ENCODE data around the gene SMCR8. TPM values are rescaled to one million over a fixed set of nuclear protein-coding genes. Genes with fewer than 3 reads are reported as not detected.
"Not testable (repeated sequence)": the region's sequence is repeated elsewhere in the genome, so short reads cannot be mapped to it uniquely, and the experiment has no call there.

The SMCR8 gene
- polyA plus RNA-seq (ENCODE audit: insufficient read length), result 17.2 TPM
- long read RNA-seq, donor 1, full-length matches to known transcripts, result 9 of 137 reads
- long read RNA-seq, donor 1, partial matches to known transcripts, result 114 of 137 reads
- long read RNA-seq, donor 1, other reads (novel, unspliced or antisense), result 14 of 137 reads
- long read RNA-seq, donor 2, full-length matches to known transcripts, result 3 of 3 reads
- long read RNA-seq, donor 2, partial matches to known transcripts, result 0 of 3 reads
- long read RNA-seq, donor 2, other reads (novel, unspliced or antisense), result 0 of 3 reads
- long read RNA-seq, donor 3, full-length matches to known transcripts, result 1 of 26 reads
- long read RNA-seq, donor 3, partial matches to known transcripts, result 11 of 26 reads
- long read RNA-seq, donor 3, other reads (novel, unspliced or antisense), result 14 of 26 reads
- long read RNA-seq, donor 4, result 0 reads
- long read RNA-seq, donor 5, full-length matches to known transcripts, result 7 of 7 reads
- long read RNA-seq, donor 5, partial matches to known transcripts, result 0 of 7 reads
- long read RNA-seq, donor 5, other reads (novel, unspliced or antisense), result 0 of 7 reads
- long read RNA-seq, donor 6, full-length matches to known transcripts, result 8 of 8 reads
- long read RNA-seq, donor 6, partial matches to known transcripts, result 0 of 8 reads
- long read RNA-seq, donor 6, other reads (novel, unspliced or antisense), result 0 of 8 reads
- long read RNA-seq, donor 7, full-length matches to known transcripts, result 11 of 34 reads
- long read RNA-seq, donor 7, partial matches to known transcripts, result 23 of 34 reads
- long read RNA-seq, donor 7, other reads (novel, unspliced or antisense), result 0 of 34 reads
- long read RNA-seq, donor 8, full-length matches to known transcripts, result 2 of 12 reads
- long read RNA-seq, donor 8, partial matches to known transcripts, result 0 of 12 reads
- long read RNA-seq, donor 8, other reads (novel, unspliced or antisense), result 10 of 12 reads

DNA sequence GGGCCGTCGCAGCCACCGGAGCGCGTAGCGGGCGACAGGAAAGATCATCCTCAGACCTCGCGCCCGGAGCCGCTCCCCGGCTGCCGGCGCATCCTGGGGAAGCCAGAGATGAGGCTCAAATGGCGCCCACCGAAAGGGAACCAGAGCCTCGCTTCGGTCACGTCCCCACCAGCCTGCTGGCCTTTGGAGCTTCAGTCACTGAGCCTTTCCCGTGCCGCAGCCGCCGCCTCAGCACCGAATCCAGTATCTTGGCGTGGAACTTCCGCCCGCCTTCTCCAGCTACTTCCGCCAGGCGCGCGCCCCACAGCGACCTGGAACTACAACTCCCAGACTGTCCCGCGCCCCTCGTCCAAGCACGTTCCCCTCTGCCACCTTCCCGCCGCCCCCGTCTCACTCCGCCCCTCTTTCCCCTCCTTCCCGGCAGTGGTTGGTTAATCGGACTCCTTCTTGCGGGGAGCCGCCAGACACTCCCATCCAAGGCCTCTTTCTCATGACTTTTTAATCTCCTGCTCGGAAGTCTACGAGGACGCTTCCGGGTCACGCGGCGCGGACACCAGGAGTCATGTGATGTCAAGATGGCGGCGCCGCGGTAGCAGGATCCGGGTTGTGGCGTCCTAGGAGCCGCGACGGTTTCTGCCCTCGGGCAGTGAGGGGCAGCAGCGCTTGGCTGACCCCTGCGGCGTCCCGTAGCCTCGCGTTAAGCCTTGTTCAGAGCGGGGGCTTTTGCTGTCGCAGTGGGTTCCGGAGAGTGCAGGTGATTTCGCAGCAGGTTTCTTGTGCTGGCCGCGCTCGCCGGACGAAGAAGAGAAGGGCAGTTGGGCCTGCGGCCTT lies at the start of gene SMCR8, which contains the start of gene TOP3A:
Gene SMCR8, plus strand, starts transcription at position 563 of the 831 bp plus-strand sequence. CDS start 497 bp downstream, outside the sequence.
Gene TOP3A, minus strand, starts transcription at position 264 of the 831 bp plus-strand sequence. Its CDS starts 216 bp downstream, at position 48.
- peak; percentile 97 for DNase-seq

DNA sequence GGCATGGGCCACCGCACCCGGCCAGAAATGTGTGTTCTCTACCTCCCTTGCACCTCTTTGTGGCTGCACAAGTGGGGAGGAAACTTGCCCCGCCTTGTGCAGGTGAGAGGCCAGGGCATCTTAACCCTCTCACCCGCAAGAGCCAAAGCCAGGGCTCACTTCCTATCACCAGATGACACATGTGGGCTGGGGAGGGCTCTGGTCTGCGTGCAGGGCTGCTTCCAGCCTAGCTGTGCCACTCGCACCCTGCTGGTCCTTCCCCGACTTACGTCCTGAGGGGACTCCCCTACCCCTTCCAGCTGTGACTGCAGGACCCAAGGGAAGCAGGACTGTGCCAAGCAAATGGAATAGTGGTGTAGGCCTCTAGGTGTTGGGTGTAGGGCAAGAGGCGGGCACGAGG lies 47.7 kb upstream of the SMCR8 start:
- no peak for DNase-seq

GRCh38 chr17:18267927-18268711 lies 47.0 kb upstream of the SMCR8 start:
- no peak for DNase-seq

DNA sequence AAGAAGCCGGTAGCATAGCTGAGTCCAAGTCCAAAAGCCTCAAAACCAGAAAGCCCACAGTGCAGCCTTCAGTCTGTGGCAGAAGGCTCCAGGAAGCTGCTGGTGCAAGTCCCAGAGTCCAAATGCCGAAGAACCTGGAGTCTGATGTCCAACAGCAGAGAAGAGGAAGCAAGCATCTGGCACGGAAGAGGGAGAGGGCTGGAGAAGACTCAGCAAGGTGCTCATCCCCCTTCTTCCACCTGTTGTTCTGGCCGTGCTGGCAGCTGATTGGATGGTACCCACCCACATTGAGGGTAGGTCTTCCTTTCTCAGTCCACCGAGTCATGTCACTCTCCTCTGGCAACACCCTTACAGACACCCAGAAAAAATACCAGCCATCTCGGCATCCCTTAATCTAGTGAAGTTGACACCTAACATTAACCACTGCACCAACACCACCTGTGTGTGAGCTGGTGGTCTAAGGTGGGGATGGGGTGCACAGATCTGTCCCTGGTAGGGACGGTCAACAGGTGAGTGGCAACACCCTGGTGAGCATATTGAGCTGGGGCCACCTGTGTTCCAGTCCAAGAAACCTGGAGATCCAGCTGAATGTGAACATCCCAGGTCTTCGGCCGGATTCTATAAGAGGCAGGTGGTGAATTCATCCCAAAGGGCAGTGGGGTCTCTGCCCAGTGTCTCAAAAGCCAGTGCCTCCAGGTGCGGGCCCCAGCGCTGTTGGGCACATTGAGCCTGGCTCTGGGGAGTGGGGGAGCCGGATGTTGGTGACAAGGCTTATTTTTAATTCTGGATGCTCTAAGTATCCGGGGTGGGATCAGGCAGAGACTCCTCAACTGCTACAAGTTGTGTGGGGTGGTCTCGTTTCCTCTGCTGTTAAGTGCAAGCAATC lies 44.8 kb upstream of the SMCR8 start:
- DNase-seq, result no peak

- no peak for DNase-seq
Observed at GRCh38 chr17:18277076-18277475, 38.0 kb upstream of the SMCR8 start.

- DNase-seq, result no peak
Observed at GRCh38 chr17:18278867-18279266, 36.2 kb upstream of the SMCR8 start.

- DNase-seq, result no peak
Observed at GRCh38 chr17:18280249-18280648, 34.8 kb upstream of the SMCR8 start.

DNA sequence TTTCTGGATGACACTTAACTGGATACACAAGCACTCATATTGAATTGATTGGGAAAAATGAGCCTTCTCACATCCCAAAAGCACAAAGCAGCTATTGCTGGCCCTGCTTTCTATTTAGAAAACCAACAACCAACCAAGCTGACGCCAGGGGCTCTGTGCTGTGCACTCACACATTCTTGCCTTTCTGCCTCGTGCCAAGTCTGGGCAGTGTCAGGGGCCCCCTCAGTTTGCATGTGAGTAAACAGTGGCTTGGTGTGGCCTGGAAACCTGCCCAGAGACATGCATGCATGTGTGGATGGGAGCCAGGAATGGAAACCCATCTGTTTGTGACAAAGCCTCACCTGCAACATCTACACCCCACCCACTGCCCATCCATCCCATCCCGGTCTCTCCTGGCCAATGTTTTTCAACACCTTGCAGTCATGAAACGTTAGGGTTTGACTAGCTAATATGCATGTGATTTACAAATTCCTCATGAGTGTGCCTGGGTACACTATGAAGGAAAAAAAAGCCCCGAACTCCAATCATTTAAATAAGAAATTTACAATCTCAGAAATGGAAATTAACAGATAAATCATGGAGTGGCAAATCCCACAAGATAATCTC lies 34.2 kb upstream of the SMCR8 start:
- DNase-seq, result no peak

- no peak for DNase-seq
Observed at GRCh38 chr17:18281788-18282187, 33.3 kb upstream of the SMCR8 start.

GRCh38 chr17:18285296-18285695 lies 29.8 kb upstream of the SMCR8 start:
- DNase-seq, result no peak

- DNase-seq, result no peak
Observed at GRCh38 chr17:18291718-18292540, 23.2 kb upstream of the SMCR8 start.

- not testable (repeated sequence) for DNase-seq
Observed at GRCh38 chr17:18298061-18298460, 17.0 kb upstream of the SMCR8 start.

DNA sequence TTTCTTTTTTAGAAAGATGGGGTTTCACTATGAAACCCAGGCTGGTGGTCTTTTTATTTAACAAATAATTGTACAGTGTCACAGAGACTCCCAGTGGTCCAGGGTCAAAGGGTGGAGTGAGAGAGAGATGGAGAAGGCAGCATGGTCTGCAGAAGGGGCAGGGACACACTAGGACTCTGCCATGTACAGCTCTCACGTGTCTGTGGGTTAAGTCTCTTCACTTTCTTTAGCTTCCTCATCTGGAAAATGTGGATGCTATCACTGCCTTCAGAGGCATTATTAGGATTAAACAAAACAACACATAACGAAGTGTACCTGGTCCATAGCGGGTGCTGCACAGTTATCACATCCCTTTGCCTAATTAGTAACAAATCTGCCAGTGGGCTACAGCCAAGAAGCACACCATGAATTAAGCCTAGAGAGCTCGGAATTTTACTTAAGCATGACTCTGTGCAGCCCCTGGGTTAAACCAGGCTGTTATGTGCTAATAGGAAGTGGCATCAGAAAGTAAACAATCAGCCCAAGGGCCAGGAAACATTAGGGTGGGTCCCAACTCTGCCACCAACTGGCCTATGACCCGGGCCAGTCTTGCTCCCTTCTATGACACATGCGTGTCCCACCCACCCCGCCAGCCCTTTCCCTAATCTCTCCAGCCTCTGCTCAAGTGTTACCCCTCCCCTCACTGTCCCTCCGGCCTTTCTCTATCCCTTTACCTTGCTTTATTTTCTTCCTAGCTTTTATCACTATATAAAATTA lies 14.2 kb upstream of the SMCR8 start:
- no peak for DNase-seq

GRCh38 chr17:18303206-18303605 lies 11.9 kb upstream of the SMCR8 start:
- DNase-seq, result not testable (repeated sequence)

DNA sequence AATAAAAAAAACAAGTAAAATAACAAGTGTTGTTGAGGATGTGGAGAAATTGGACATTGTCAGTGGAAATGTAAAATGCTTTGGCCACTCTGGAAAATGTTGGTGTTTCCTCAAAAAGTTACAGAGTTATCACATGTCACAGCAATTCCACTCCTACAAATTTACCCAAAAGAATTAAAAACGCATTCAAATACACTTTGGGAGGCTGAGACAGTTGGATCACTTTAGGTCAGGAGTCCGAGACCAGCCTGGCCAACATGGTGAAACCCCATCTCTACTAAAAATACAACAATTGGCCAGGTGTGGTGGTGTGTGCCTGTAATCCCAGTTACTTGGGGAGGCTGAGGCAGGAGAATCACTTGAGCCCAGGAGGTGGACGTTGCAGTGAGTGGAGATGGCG lies 5.9 kb upstream of the SMCR8 start:
- no peak for DNase-seq

DNA sequence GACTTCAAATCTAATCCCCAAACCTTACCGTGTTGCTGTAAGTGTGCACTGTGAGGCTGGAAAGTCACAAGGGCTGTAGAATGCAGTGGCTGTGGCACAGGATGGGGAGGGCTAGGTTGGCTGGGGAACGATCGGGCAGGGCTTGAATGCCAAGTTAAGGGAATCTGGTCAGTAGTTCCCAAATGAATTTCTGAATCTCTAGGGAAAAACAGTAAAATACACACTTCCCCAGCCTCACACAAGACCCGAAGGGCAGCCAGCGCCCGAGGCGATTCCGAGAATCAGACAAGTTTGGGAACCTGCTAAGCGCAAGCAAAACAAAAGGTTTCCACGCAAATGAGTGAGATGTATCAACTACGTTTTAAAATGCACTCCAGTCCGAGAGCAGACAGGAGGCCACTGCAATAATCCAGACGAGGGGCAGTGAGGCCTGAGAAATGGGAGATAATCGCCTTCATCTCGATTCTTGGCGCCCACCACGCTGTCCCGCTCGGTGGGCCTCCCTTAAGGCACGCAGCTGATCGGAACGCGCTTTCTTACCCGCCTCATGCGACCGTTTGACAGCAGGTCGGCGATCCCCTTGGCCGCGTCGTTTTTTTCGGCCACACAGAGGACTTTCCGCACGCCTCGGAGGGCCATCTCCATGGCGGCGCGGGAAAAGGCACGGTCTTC lies 898 bp upstream of the SMCR8 start:
- DNase-seq, result no peak

DNA sequence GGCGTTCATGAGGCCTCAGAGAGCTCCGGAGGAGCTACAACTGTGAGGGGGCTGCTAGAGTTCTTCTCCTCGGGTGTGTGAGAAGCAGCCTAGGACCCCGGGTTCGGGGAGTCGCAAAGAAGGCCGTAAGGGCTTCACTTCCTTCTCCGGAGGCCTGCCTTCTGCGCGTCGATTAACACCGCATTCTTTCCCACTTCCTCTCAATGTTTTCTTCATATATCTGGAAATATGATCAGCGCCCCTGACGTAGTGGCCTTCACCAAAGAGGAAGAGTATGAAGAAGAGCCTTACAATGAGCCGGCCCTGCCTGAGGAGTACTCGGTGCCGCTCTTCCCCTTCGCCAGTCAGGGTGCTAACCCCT lies 449 bp downstream of the SMCR8 start:
- no peak for DNase-seq

All from left kidney (tissue), 8 donors.